ENCODE measurements around the gene DCDC2B.

DNA sequence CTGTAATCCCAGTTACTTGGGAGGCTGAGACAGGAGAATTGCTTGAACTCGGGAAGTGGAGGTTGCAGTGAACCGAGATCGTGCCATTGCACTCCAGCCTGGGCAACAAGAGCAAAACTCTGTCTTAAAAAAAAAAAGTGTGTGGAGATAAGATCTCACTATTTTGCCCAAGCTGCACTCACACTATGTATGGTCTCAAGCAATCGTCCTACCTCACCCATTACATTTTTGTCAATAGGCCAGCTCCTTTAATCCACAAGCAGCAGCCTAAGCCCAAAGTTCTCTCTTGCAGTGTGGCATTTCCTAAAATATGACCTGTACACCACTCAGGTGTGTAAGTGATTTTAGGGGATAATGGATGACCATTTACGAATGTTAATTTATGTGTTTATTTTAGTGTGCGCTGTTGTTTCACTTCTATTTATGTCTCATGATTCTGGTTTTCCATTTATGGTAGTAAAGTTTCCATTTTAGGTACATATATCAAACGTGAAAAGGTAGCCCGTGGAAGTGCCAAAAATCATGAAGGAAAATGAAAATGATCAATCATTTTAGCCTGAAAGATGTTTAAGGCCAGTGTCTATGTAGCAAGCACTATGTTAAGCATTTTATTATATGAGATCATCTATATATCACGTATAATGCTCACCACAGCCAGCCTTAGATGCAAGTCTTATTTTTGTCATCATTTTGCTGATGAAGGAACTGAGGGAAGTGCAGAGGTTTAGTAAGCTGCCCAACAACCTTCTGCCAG, 47.8 kb downstream of the DCDC2B start:
- TF ChIP-seq, protein P1, sequence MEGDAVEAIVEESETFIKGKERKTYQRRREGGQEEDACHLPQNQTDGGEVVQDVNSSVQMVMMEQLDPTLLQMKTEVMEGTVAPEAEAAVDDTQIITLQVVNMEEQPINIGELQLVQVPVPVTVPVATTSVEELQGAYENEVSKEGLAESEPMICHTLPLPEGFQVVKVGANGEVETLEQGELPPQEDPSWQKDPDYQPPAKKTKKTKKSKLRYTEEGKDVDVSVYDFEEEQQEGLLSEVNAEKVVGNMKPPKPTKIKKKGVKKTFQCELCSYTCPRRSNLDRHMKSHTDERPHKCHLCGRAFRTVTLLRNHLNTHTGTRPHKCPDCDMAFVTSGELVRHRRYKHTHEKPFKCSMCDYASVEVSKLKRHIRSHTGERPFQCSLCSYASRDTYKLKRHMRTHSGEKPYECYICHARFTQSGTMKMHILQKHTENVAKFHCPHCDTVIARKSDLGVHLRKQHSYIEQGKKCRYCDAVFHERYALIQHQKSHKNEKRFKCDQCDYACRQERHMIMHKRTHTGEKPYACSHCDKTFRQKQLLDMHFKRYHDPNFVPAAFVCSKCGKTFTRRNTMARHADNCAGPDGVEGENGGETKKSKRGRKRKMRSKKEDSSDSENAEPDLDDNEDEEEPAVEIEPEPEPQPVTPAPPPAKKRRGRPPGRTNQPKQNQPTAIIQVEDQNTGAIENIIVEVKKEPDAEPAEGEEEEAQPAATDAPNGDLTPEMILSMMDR (conservative IDR thresholded peaks at IDR 0.05; ENCODE audit: low read length) = no peak
- TF ChIP-seq EZH2phosphoT487 (IDR thresholded peaks at IDR 0.05; ENCODE audit: borderline replicate concordance, low read depth, low read length) = no peak
